BLaER1 (cell line): ENCODE measurements around the gene CYGB.

ENCODE experiments used
- H3K27ac ChIP-seq: shearing (Covaris generic); formaldehyde crosslinking; 2 replicates; pipeline ENCODE4 v1.8.1; 2022
- H3K27me3 ChIP-seq: shearing (Covaris generic); formaldehyde crosslinking; 2 replicates; pipeline ENCODE4 v1.8.1; 2022
- H3K36me3 ChIP-seq: shearing (Covaris generic); formaldehyde crosslinking; 2 replicates; pipeline ENCODE4 v1.8.1; 2022
- H3K4me1 ChIP-seq: shearing (Covaris generic); formaldehyde crosslinking; 2 replicates; pipeline ENCODE4 v1.8.1; 2022
- H3K4me2 ChIP-seq: shearing (Covaris generic); formaldehyde crosslinking; 2 replicates; pipeline ENCODE4 v1.8.1; 2022
- H3K4me3 ChIP-seq: shearing (Covaris generic); formaldehyde crosslinking; 2 replicates; pipeline ENCODE4 v1.8.1; 2022
- H3K9ac ChIP-seq: shearing (Covaris generic); formaldehyde crosslinking; 2 replicates; pipeline ENCODE4 v1.8.1; 2022
- H3K9me3 ChIP-seq: shearing (Covaris generic); formaldehyde crosslinking; 2 replicates; pipeline ENCODE4 v1.8.1; 2022
- H4K20me1 ChIP-seq: shearing (Covaris generic); formaldehyde crosslinking; 2 replicates; pipeline ENCODE4 v1.8.1; 2022
- Cebpa-rat ChIP-seq: shearing (Covaris generic); IDR thresholded peaks from 2 replicates; pipeline ENCODE4 v1.8.1; 2022

The CYGB gene

GRCh38 chr17:76537578-76538280 is at the start of gene CYGB:
Gene CYGB (minus strand): TSS chr17:76537709. CDS start chr17:76537542, 167 bp downstream.
- Histone ChIP-seq H3K9me3 (no peaks in the 10 kb centered on the region), H3K36me3 (no peaks in the 10 kb centered on the region), H4K20me1 (no peaks in the 10 kb centered on the region), H3K4me2 (peak within 1 kb of the TSS; percentile 98), H3K9ac (peak within 1 kb of the TSS; percentile 81), H3K27me3 (peaks cover 53% of the 10 kb centered on the region), H3K4me3 (peak within 1 kb of the TSS; percentile 70), H3K4me1 (peaks cover 83% of the 10 kb centered on the region), H3K27ac (peak within 1 kb of the TSS; percentile 83)
- no peak for TF ChIP-seq Cebpa-rat

- Histone ChIP-seq H3K36me3 (no peaks in the 10 kb centered on the region), H3K27me3 (peaks cover 76% of the 10 kb centered on the region), H3K4me2 (peak overlapping the region; percentile 58), H3K4me3 (peak overlapping the region; percentile 6; the same call in 1 of the 2 replicates), H3K9ac (no peak overlapping the region), H3K9me3 (no peaks in the 10 kb centered on the region), H3K27ac (no peak overlapping the region), H4K20me1 (peaks cover 31% of the 10 kb centered on the region), H3K4me1 (peaks cover 41% of the 10 kb centered on the region)
- no peak for TF ChIP-seq Cebpa-rat
These were observed 49.4 kb upstream of the CYGB start for GRCh38 chr17:76586741-76587487.

GRCh38 chr17:76585649-76586593 is 48.4 kb upstream of the CYGB start, which contains the start of gene ST6GALNAC2:
Gene ST6GALNAC2 (minus strand): TSS chr17:76585860. CDS start chr17:76585808, 52 bp downstream.
- Histone ChIP-seq H4K20me1 (peaks cover 31% of the 10 kb centered on the region), H3K4me1 (peaks cover 41% of the 10 kb centered on the region), H3K27me3 (peaks cover 82% of the 10 kb centered on the region), H3K27ac (no peak within 1 kb of the TSS), H3K36me3 (no peaks in the 10 kb centered on the region), H3K9me3 (no peaks in the 10 kb centered on the region), H3K4me2 (peak within 1 kb of the TSS; percentile 97), H3K9ac (peak within 1 kb of the TSS; percentile 53), H3K4me3 (peak within 1 kb of the TSS; percentile 70)
- TF ChIP-seq Cebpa-rat = no peak

DNA sequence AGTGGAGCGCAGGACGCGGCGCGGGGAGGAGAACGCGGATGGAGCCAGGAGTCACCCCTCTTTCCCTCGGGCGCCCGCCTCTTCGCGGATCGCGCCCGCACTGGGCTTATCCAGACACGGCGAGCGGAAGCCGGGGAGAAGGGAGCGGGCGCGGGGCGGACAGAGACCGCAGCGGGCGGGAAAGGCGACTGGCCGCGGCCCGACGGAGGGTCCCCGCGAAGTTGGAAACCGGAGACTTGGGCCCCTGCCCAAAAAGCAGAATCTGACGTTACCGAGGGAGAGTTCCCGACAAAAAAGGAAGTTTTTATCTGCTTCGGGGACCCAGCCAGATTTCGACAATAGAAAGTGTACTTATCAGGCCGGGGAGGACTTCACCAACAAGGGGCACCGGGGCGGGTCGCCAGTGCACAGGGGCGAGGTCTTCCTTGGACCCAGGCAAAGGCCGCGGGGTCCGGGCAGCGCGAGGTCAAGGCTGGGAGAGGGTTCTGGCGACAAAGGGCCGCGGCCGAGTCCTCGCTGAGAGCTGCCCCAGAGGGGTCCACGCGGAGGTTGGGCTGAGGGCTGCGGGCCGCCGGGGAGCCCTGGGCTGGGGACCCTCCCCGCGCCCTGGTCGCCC is 47.6 kb upstream of the CYGB start:
- H3K27me3 ChIP-seq = peaks cover 82% of the 10 kb centered on the region
- H3K36me3 ChIP-seq = no peaks in the 10 kb centered on the region
- H4K20me1 ChIP-seq = peaks cover 31% of the 10 kb centered on the region
- H3K9ac ChIP-seq = peak overlapping the region; percentile 53
- H3K4me2 ChIP-seq = peak overlapping the region; percentile 97
- peaks cover 39% of the 10 kb centered on the region for H3K4me1 ChIP-seq
- H3K27ac ChIP-seq = no peak overlapping the region
- H3K4me3 ChIP-seq = peak overlapping the region; percentile 70
- H3K9me3 ChIP-seq = no peaks in the 10 kb centered on the region
- TF ChIP-seq Cebpa-rat = no peak

- H3K4me2 ChIP-seq = peak overlapping the region; percentile 97
- no peak overlapping the region for H3K27ac ChIP-seq
- peaks cover 34% of the 10 kb centered on the region for H3K4me1 ChIP-seq
- H3K4me3 ChIP-seq = peak overlapping the region; percentile 70
- H3K9ac ChIP-seq = peak overlapping the region; percentile 53; the same call in 1 of the 2 replicates
- no peak for TF ChIP-seq Cebpa-rat
- no peaks in the 10 kb centered on the region for H3K36me3 ChIP-seq
- no peaks in the 10 kb centered on the region for H3K9me3 ChIP-seq
- peaks cover 31% of the 10 kb centered on the region for H4K20me1 ChIP-seq
- H3K27me3 ChIP-seq = peaks cover 81% of the 10 kb centered on the region
These were observed 47.0 kb upstream of the CYGB start for GRCh38 chr17:76584427-76585032.

GRCh38 chr17:76582660-76583059 is 45.2 kb upstream of the CYGB start:
- no peak for TF ChIP-seq Cebpa-rat
- Histone ChIP-seq H3K9ac (no peak overlapping the region), H3K9me3 (no peaks in the 10 kb centered on the region), H3K27ac (no peak overlapping the region), H3K4me3 (no peak overlapping the region), H3K27me3 (peaks cover 63% of the 10 kb centered on the region), H3K36me3 (no peaks in the 10 kb centered on the region), H4K20me1 (peaks cover 31% of the 10 kb centered on the region), H3K4me1 (peaks cover 39% of the 10 kb centered on the region), H3K4me2 (no peak overlapping the region)

DNA sequence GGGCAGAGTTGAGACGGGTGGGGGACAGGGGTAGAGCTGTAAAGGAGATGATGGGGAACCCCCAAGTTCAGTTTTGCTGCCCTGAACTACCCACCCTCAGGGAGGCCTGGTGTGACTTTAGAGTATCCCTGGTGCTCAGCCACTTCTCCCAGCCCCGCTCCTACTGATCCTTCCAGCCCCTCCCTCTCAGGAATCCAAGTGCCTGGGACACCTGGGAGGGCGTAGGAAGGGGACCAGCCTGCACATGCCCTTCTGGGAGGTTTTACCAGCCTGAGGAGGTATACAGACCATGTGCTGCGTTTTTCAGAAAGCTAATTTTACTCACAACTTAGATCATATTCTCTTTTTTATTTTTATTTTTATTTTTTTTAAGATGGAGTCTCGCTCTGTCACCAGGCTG is 44.0 kb upstream of the CYGB start:
- Histone ChIP-seq H3K4me1 (peaks cover 31% of the 10 kb centered on the region), H3K27ac (no peak overlapping the region), H3K36me3 (no peaks in the 10 kb centered on the region), H3K27me3 (peaks cover 52% of the 10 kb centered on the region), H3K4me2 (no peak overlapping the region), H3K9me3 (no peaks in the 10 kb centered on the region), H3K4me3 (no peak overlapping the region), H4K20me1 (peaks cover 24% of the 10 kb centered on the region), H3K9ac (no peak overlapping the region)
- no peak for TF ChIP-seq Cebpa-rat

DNA sequence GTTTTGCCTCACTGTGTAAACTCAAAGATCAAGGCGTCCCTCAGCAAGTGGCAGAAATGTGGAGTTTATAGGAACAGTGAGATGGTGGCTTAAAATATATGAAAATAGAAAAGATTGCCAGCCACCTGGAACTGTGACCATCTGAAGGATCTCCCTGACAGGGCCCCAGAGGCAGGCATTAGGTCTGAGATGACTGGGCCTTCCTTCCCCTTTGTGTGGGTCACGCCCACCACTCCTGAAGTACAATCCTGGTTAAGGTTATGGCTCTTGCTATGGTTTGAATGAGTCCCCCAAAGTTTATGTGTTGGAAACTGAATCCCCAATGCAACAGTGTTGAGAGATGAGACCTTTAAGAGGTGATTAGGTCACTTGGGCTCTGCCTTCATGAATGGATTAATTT is 41.8 kb upstream of the CYGB start:
- no peak overlapping the region for H3K4me3 ChIP-seq
- TF ChIP-seq Cebpa-rat = no peak

More for the DNA sequence above, 41.8 kb upstream of the CYGB start:
- peaks cover 11% of the 10 kb centered on the region for H3K4me1 ChIP-seq
- no peaks in the 10 kb centered on the region for H3K9me3 ChIP-seq
- H4K20me1 ChIP-seq = peaks cover 3% of the 10 kb centered on the region
- H3K36me3 ChIP-seq = no peaks in the 10 kb centered on the region
- peaks cover 30% of the 10 kb centered on the region for H3K27me3 ChIP-seq
- no peak overlapping the region for H3K27ac ChIP-seq
- no peak overlapping the region; the same call in 1 of the 2 replicates for H3K9ac ChIP-seq
- peak overlapping the region; percentile 26; the same call in 1 of the 2 replicates for H3K4me2 ChIP-seq
